Astrocyte of the spinal cord (primary cell): Measurements from ENCODE around the gene ACTL6A.
"Not testable (repeated sequence)": the region's sequence is repeated elsewhere in the genome, so short reads cannot be mapped to it uniquely, and the experiment has no call there.

ENCODE experiments used
- DNase-seq: peaks from one replicate; pipeline ENCODE4 v3.0.0; 2011; ENCODE audit warnings: low read depth, low spot score
- H3K4me3 ChIP-seq: 2 replicates; pipeline ENCODE4 v1.5.1; 2011; ENCODE audit warnings: low read depth, mild to moderate bottlenecking, low read length, moderate library complexity
- CTCF ChIP-seq: IDR thresholded peaks from 2 replicates; pipeline ENCODE4 v1.5.1; 2012; ENCODE audit warnings: low read depth, mild to moderate bottlenecking, low read length, inconsistent platforms
- in situ Hi-C: cut with HindIII; loops from 2 replicates; pipeline ENCODE4 v1.10.0; 2017; ENCODE audit warnings: low sequenced_read_pairs

The ACTL6A gene

DNA sequence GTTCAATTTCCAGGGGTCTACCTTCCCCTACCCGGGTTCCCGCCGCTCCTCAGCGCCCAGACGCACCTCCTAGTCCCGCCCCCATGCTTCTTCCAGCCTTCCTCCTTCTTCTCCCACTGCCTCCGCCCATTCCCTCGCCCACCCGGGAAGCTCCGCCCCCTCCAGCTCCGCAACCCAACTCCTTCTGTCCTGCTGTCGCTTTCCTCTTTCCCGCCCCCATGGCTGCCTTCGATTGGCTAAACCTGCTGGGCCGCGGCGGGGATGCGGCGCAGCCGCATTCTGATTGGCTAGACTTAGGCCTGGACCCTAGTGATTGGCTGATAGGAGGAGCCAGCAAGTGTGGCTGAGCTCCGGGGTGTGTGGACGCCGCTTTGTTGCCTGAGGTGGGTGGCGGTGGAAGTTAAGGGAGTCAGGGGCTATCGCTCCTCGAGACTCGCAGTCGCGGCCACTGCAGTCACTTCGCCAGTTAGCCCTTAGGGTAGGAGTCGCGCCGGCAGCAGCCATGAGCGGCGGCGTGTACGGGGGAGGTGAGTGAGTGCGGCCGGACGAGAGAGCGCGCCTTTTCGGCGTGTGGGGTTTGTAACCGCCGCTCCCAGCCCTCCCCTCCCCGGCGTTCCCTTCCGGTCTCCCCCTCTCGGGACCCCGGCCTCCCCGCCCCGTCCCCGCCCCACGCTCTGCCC is at the start of gene ACTL6A:
ACTL6A (plus strand) TSS at position 336 of the 680 bp plus-strand sequence; CDS start at position 503, 167 bp downstream.
- in situ Hi-C loops, result no loop called here
- peak within 1 kb of the TSS; percentile 78 for H3K4me3 ChIP-seq
- peak; percentile 100 for DNase-seq
- TF ChIP-seq CTCF, result no peak

DNA sequence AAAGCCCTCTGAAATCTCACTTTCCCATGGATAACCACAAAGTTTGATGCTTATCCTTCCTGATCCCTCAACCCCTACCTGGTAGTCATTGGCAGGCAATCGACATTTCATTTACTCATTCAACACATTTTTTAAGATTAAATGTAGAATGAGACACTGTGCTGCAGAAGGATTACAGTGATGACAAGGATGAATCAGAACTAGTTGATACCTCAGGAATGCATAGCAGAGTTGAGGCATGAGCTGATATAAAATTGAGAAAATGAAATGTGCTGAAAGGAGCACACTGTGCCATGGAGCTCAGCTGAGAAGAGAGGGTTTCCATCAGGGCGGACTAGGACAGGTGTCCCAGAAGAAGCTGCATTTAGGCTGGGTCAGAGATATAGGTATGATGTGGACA is 48.9 kb upstream of the ACTL6A start:
- in situ Hi-C loops, result no loop called here
- DNase-seq, result no peak
- no peak for TF ChIP-seq CTCF
- H3K4me3 ChIP-seq, result no peak overlapping the region

DNA sequence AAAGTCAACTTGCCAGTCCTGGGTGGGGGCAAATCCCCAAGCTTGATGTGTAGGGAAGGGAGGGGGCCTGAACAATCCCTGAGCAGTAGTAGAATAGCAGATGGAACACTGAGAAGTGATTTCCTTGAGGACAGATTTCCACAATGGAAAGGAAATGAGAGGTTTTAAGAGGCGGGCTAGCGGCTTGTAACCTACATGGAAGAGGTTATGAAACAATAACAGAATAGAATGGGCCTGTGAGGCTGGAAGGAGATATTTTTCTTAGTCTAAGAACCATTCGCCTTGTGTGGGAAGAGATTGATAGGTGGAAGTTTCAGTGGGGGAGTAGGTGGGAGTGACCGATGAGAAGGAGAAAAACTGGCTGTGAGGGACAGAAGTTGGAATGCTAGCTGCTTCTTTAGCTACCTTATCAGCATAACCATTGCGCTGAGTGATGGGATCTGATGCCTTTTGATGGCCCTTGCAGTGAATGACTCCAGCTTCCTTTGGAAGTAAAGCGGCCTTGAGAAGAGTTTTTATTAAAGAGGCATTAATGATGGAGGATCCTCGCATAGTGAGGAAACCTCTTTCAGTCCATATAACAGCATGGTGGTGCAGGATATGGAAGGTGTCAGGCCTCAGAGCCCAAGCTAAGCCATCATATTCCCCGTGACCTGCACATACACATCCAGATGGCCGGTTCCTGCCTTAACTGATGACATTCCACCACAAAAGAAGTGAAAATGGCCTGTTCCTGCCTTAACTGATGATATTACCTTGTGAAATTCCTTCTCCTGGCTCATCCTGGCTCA is 46.1 kb upstream of the ACTL6A start:
- DNase-seq, in situ Hi-C loops, H3K4me3 ChIP-seq: not testable (repeated sequence)

- TF ChIP-seq CTCF, result no peak
- DNase-seq, result no peak
- in situ Hi-C loops, result no loop called here
- H3K4me3 ChIP-seq, result no peak overlapping the region
These were observed 36.2 kb upstream of the ACTL6A start for GRCh38 chr3:179526482-179526881.

GRCh38 chr3:179526989-179527391 is 35.7 kb upstream of the ACTL6A start:
- no peak for TF ChIP-seq CTCF
- in situ Hi-C loops, result no loop called here
- peak overlapping the region; percentile 26 for H3K4me3 ChIP-seq
- peak; percentile 80 for DNase-seq

GRCh38 chr3:179528772-179529171 is 34.0 kb upstream of the ACTL6A start:
- in situ Hi-C loops, result no loop called here
- peak; percentile 8 for DNase-seq
- no peak for TF ChIP-seq CTCF
- no peak overlapping the region for H3K4me3 ChIP-seq

DNA sequence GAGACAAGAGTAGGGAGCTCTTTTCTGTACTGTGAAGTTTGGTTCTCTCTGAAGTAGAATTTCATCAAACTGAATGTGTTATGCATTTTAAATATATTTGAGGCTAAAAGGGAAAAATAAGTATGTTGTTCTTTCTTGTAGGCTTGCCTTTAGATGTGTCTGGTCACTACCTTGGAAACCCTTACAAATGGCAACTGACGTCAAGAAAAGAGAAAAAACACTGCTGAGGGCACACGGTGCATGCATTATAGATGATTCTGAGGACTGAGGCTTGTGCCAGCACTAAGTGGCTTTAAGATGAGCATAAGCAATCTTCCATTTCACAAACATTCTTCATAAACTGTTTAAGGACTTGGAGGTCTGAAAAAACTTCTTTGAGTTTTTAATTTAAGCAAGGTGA is 31.1 kb upstream of the ACTL6A start:
- DNase-seq, result no peak
- in situ Hi-C loops, result no loop called here
- H3K4me3 ChIP-seq, result no peak overlapping the region
- no peak for TF ChIP-seq CTCF
